Measurements from ENCODE around the gene CTNNA2. TPM values are rescaled to one million over a fixed set of nuclear protein-coding genes. Genes with fewer than 3 reads are reported as not detected.

The CTNNA2 gene
- total and polyA plus RNA-seq, 2 of the 8 experiments (the other 6 are each of a cell fraction or from before 2014, with no cell fraction given) = 3.9 to 9.0 TPM

- CTCF ChIA-PET (ENCODE audit: partially characterized antibody) = interaction anchor here (0.6 kb wide), 1 partner anchor 592 kb away, joined by 3 read pairs; no protein-coding TSS in a partner anchor
- no peak overlapping the region for H3K4me2 ChIP-seq (ENCODE audit: insufficient read depth in 1 of 2, low read depth in 2 of 2, low read length in 2 of 2)
Measured at GRCh38 chr2:80136338-80136737, 623.5 kb downstream of the CTNNA2 start.

More at GRCh38 chr2:80136338-80136737, 623.5 kb downstream of the CTNNA2 start:
- H2BK12ac ChIP-seq (ENCODE audit: low read depth, low read length) = no peak overlapping the region
- no peak overlapping the region for H2BK15ac ChIP-seq (ENCODE audit: low read length)
- no peak overlapping the region for H2BK20ac ChIP-seq (ENCODE audit: low read length)
- no peaks in the 10 kb centered on the region for H3K79me1 ChIP-seq (ENCODE audit: low read depth, low read length)
- H3K23ac ChIP-seq (ENCODE audit: insufficient read length) = no peak overlapping the region
- WGBS, 2 experiments (ENCODE audit: extremely low coverage in 1 of 2, insufficient coverage in 1 of 2, insufficient read length in 1 of 2, insufficient replicate concordance in 2 of 2, low coverage in 1 of 2, low lambda C conversion rate in 2 of 2, missing lambda C conversion rate in 1 of 2) = 95% methylated on average over 1 of the region's 1 CpG; no CpG with 5 or more reads in 1 of the 2 experiments
- no peak overlapping the region for H2BK120ac ChIP-seq (replicated peaks; ENCODE audit: low read depth, low read length)
- H4K8ac ChIP-seq (ENCODE audit: extremely low read depth, insufficient read depth, low read length) = no peak overlapping the region
- H3K27ac ChIP-seq (ENCODE audit: low read depth, low read length) = no peak overlapping the region
- no peak overlapping the region for H4K5ac ChIP-seq (ENCODE audit: insufficient read length, low read depth, low read length)
- H3K14ac ChIP-seq (ENCODE audit: insufficient read length) = no peak overlapping the region
- H3K79me2 ChIP-seq (ENCODE audit: control insufficient read depth in 1 of 2, insufficient read depth in 2 of 2, low read length in 2 of 2) = no peaks in the 10 kb centered on the region
- no peak overlapping the region for H3K9ac ChIP-seq (replicated peaks in 1 of 4; ENCODE audit: extremely low read depth in 1 of 4, low read depth in 3 of 4, low read length in 3 of 4)
- no peak overlapping the region for H2AFZ ChIP-seq (ENCODE audit: low read length)
- TF ChIP-seq SRF (IDR thresholded peaks at IDR 0.05; ENCODE audit: low read depth, low read length) (no peak), CEBPB (IDR thresholded peaks at IDR 0.05; ENCODE audit: low read depth, low read length) (no peak), CHD2 (IDR thresholded peaks at IDR 0.05; ENCODE audit: low read length) (no peak), RXRA (IDR thresholded peaks at IDR 0.05; ENCODE audit: insufficient read depth, low read depth, low read length) (no peak), PHF8 (conservative IDR thresholded peaks at IDR 0.05; ENCODE audit: low read depth, low read length) (no peak), FOSL1 (IDR thresholded peaks at IDR 0.05; ENCODE audit: insufficient read depth, low read depth, low read length) (no peak), HDAC6 (IDR thresholded peaks at IDR 0.05; ENCODE audit: low read depth, low read length) (no peak), SUZ12 (IDR thresholded peaks at IDR 0.05; ENCODE audit: low read length) (no peak), RFX5 (IDR thresholded peaks at IDR 0.05; ENCODE audit: borderline replicate concordance, low read depth, low read length) (no peak)
- no peaks in the 10 kb centered on the region for H3K27me3 ChIP-seq (replicated peaks in 1 of 4; ENCODE audit: control insufficient read depth in 3 of 4, extremely low read depth in 1 of 4, insufficient read depth in 3 of 4, low read length in 3 of 4)
- DNase-seq (ENCODE audit: low read depth in 1 of 2, low spot score in 2 of 2) (no peak), FAIRE-seq (no peak)
- no peaks in the 10 kb centered on the region for H3K23me2 ChIP-seq (ENCODE audit: low read depth, low read length)
- H3K36me3 ChIP-seq (ENCODE audit: control insufficient read depth in 2 of 4, insufficient read depth in 4 of 4, low read length in 3 of 4) = no peaks in the 10 kb centered on the region; a peak in 1 of 8 replicates
- H3K4me1 ChIP-seq (replicated peaks in 1 of 4; ENCODE audit: control insufficient read depth in 3 of 4, insufficient read depth in 4 of 4, low read length in 3 of 4) = peaks cover 0 to 3% (median 0%) of the 10 kb centered on the region in 4 experiments; a peak in 1 of 7 replicates
- H2AK5ac ChIP-seq (ENCODE audit: low read depth, low read length) = no peak overlapping the region
- H3K4ac ChIP-seq (replicated peaks; ENCODE audit: insufficient read length, low read depth, low read length) = no peak overlapping the region
- no peaks in the 10 kb centered on the region for H4K20me1 ChIP-seq (replicated peaks in 1 of 2; ENCODE audit: control insufficient read depth in 1 of 2, insufficient read depth in 2 of 2, low read length in 2 of 2)
- POLR2A ChIA-PET (ENCODE audit: partially characterized antibody) = no interaction called here
- H2BK5ac ChIP-seq (ENCODE audit: low read depth, low read length) = no peak overlapping the region
- no peak overlapping the region for H3K4me3 ChIP-seq (ENCODE audit: extremely low read depth in 1 of 4, insufficient read depth in 2 of 4, low read depth in 3 of 4, low read length in 4 of 4)
- H3K56ac ChIP-seq (replicated peaks; ENCODE audit: insufficient read length, low read depth, low read length) = no peak overlapping the region
- no peak overlapping the region for H4K91ac ChIP-seq (replicated peaks; ENCODE audit: insufficient read length, low read length)
- H3K18ac ChIP-seq (ENCODE audit: extremely low read depth, low read length) = no peak overlapping the region
- H3K9me3 ChIP-seq (ENCODE audit: insufficient read depth in 2 of 2, low read depth in 1 of 2, low read length in 1 of 2) = no peaks in the 10 kb centered on the region; a peak in 1 of 4 replicates

All from H1 (cell line).